GM10248 (cell line): ENCODE data around the gene STRADB.

Experiments
- CTCF ChIA-PET: fragments of 300-600 bp; sonication (Branson Sonifier 250); formaldehyde crosslinking; extraction: SDS; loops from one replicate; lab custom pipeline; 2021; ENCODE audit warnings: antibody characterized with exemption; lab: Yijun Ruan, JAX
- POLR2A ChIA-PET: fragments of 350-650 bp; sonication (Branson Sonifier 250); formaldehyde crosslinking; extraction: SDS; loops from one replicate; lab custom pipeline; 2020; ENCODE audit warnings: antibody characterized with exemption; lab: Yijun Ruan, JAX
- DNase-seq: peaks from one replicate; pipeline ENCODE4 v3.0.0; 2012; ENCODE audit errors: extremely low spot score
- TF ChIP-seq, protein P1 (sequence below): IDR thresholded peaks from 2 replicates; pipeline ENCODE4 v1.5.1; 2012; ENCODE audit warnings: mild to moderate bottlenecking, low read depth; ENCODE audit errors: extremely low read depth, missing control alignments, control extremely low read depth

Gene STRADB

DNA sequence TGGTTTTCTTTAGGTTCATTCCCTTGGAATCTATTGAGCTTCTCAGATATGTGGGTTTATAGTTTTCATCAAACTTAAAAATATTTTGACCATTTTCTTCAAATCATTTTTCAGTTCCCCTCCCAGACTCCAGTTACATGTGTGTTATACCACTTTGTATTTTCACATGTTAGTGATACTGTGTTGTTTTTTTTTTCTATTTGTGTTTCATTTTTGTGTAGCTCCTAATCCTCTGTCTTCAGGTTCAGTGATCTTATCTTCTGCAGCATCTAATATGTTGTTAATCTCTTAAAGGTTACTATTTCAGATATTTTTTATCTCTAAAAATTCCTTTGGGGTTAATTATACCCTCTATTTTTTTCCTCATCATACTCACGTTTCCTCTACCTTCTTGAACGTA, 51.2 kb downstream of the STRADB start:
- DNase-seq = no peak
- CTCF ChIA-PET = no interaction called here
- TF ChIP-seq, protein P1, sequence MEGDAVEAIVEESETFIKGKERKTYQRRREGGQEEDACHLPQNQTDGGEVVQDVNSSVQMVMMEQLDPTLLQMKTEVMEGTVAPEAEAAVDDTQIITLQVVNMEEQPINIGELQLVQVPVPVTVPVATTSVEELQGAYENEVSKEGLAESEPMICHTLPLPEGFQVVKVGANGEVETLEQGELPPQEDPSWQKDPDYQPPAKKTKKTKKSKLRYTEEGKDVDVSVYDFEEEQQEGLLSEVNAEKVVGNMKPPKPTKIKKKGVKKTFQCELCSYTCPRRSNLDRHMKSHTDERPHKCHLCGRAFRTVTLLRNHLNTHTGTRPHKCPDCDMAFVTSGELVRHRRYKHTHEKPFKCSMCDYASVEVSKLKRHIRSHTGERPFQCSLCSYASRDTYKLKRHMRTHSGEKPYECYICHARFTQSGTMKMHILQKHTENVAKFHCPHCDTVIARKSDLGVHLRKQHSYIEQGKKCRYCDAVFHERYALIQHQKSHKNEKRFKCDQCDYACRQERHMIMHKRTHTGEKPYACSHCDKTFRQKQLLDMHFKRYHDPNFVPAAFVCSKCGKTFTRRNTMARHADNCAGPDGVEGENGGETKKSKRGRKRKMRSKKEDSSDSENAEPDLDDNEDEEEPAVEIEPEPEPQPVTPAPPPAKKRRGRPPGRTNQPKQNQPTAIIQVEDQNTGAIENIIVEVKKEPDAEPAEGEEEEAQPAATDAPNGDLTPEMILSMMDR = no peak
- POLR2A ChIA-PET = no interaction called here

DNA sequence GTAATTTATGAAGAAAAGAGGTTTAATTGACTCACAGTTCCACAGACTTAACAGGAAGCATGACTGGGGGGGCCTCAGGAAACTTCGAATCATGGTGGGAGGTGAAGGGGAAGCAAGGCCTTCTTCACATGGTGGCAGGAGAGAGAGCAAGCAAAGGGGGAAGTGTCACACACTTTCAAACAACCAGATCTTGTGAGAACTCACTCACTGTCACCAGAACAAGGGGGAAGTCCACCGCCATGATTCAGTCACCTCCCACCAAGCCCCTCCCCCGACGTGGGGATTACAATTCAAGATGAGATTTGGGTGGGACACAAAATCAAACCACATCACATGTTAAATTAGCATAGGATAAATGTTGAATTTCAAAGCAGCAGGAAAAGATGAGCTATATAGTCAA, 56.2 kb downstream of the STRADB start:
- ChIA-PET POLR2A (no interaction called here), CTCF (interaction anchor here (1.0 kb wide), 1 partner anchor 12 kb away, joined by 4 read pairs; no protein-coding TSS in a partner anchor)
- TF ChIP-seq, protein P1 = no peak
- DNase-seq = no peak

DNA sequence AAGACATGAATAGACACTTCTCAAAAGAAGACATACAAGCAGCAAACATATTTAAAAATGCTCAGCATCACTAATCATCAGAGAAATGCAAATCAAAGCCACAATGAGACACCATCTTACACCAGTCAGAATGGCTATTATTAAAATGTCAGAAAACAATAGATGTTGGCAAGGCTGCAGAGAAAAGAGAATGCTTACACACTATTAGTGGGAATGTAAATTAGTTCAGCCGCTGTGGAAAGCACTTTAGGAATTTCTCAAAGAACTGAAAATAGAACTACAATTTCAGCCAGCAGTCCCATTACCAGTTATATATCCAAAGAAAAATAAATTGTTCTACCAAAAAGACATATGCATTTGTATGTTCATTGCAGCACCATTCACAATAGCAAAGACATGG, 61.7 kb downstream of the STRADB start:
- ChIA-PET POLR2A (no interaction called here), CTCF (no interaction called here)
- TF ChIP-seq, protein P1 = no peak
- no peak for DNase-seq

DNA sequence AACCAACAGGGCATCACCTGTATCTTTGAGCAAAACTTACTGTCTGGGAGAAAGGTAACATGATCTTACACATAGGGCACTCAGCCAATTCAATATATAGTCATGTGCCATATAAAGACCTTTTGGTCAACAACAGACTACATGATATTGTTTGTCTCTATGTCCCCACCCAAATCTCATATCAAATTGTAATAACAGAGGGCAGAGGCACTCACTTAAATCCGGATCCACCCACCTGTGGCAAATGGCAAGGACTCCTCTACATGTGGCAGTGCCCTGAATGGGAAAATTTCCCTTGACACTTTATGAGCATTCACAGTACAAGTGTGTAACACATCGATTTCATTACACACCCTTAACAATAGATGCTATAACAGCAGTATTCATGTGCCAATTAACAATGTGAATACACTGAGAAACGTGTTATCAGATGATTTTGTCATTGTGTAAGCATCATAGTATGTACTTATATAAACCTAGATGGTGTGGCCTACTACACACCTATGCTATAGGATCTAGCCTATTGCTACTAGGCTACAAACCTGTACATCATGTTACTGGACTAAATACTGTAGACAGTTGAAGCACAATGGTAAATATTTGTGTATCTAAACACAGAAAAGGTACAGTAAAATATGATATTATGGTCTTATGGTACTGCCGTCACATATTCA, 64.2 kb downstream of the STRADB start:
- no peak for DNase-seq
- CTCF ChIA-PET = no interaction called here
- TF ChIP-seq, protein P1 = no peak
- POLR2A ChIA-PET = no interaction called here

DNA sequence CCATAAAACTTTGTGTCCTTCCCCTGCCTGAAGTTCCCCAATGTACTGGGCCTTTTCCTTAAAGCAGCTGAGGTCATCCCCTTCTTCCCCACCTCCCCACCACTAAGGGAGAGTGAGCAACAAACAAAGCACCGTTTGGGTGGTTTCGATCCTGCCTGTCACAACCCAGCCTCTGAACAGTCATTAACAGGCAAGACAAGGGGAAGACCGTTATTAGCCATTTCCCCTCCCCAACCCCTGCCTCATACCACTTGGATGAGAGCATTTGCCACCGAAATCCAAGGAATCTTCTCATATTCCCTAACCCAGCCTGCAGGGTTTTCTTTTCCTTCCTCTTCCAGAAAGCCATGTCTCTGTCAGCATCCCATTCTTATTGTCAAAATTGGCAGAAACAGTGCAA, 65.6 kb downstream of the STRADB start:
- ChIA-PET CTCF (interaction anchor here (1.1 kb wide), 1 partner anchor 17 kb away, joined by 4 read pairs; no protein-coding TSS in a partner anchor), POLR2A (no interaction called here)
- TF ChIP-seq, protein P1 = no peak
- no peak for DNase-seq

DNA sequence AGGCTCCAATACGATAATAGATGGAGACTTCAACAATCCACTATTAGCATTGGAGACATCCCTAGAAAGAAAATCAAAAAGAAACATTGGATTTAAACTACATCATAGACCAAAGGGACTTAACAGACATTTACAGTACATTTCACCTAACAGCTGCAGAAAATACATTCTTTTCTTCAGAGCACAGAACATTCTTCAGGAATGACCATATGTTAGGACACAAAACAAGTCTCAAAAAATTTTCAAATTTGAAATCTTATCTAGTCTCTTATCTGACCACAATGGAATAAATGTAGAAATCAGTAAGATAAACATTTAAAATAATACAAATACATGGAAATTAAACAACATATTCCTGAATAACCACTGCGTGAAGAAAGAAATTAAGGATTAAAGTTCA, 68.7 kb downstream of the STRADB start:
- TF ChIP-seq, protein P1 = no peak
- POLR2A ChIA-PET = no interaction called here
- DNase-seq = no peak
- CTCF ChIA-PET = interaction anchor here (1.5 kb wide), 1 partner anchor 12 kb away, joined by 4 read pairs; no protein-coding TSS in a partner anchor

DNA sequence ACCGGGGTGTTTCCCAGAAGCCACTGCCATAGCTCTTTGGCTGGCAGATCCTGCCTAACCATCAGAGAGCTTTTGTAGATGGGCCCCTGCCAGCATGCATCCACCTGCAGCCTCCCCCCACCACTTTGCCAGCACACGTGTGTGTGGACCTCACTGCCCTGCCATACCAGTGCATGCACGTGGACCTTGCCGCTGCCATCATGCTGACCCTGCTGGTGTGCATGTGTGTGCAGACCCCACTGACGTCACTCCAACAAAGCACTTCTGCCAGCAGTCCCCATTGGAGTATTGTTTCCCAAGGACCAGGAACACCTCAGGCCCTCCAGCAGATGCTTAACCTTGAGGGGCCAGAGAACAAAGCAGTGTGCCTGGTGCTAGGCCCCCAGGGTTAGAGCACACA, 71.4 kb downstream of the STRADB start:
- ChIA-PET CTCF (interaction anchor here (1.0 kb wide), 1 partner anchor 9 kb away, joined by 3 read pairs; no protein-coding TSS in a partner anchor), POLR2A (no interaction called here)
- TF ChIP-seq, protein P1 = no peak
- DNase-seq = no peak
